A549 (cell line): ENCODE results near the gene FAT3. TPM values are rescaled to one million over a fixed set of nuclear protein-coding genes. Genes with fewer than 3 reads are reported as not detected.
A peak's percentile ranks its signal among the peaks of the same experiment; 100 is the strongest.

Experiments
- ATAC-seq, 2 experiments: fragments of 200-7000 bp in 1 of 2; fragments of >200 bp in 1 of 2; cut with Nextera tagmentation in 1 of 2; cut with Tn5 transposase in 1 of 2; 3 replicates each; pipeline versions ENCODE4 v1.8.0 to v1.9.1; 2018 to 2020; ENCODE audit warnings: mild to moderate bottlenecking in 1 of 2, moderate library complexity in 1 of 2
- CTCF ChIA-PET: fragments of 300-600 bp; sonication (Branson Sonifier 250); formaldehyde crosslinking; extraction: SDS; loops from one replicate; lab custom pipeline; 2021; ENCODE audit warnings: antibody characterized with exemption, inconsistent platforms; lab: Yijun Ruan, JAX
- POLR2A ChIA-PET: fragments of 350-600 bp; formaldehyde crosslinking; extraction: SDS; loops from one replicate; lab custom pipeline; 2021; ENCODE audit warnings: antibody characterized with exemption, inconsistent platforms; lab: Yijun Ruan, JAX
- DNase-seq, 2 experiments: peaks; one replicate each; pipeline versions ENCODE4 v3.0.0 to v3.0.0-alpha.2; 2011 to 2016; ENCODE audit warnings: low read depth in 1 of 2, low spot score in 1 of 2
- FAIRE-seq: peaks from 2 replicates; lab custom pipeline; 2011; peaks lifted over from hg19 to GRCh38; lab: Jason Lieb, UNC
- H3K27ac ChIP-seq, 2 experiments: fragments of >200 bp; sonication (Bioruptor Twin); formaldehyde crosslinking; 3 replicates each; pipeline ENCODE4 v1.5.1; 2016 to 2017
- H3K4me1 ChIP-seq: fragments of >200 bp; sonication (Bioruptor Twin); formaldehyde crosslinking; 3 replicates; pipeline ENCODE4 v1.6.1; 2016
- H3K4me2 ChIP-seq: fragments of >200 bp; sonication (Bioruptor Twin); formaldehyde crosslinking; 3 replicates; pipeline ENCODE4 v1.6.1; 2016
- H3K4me3 ChIP-seq: fragments of >200 bp; sonication (Bioruptor Twin); formaldehyde crosslinking; 3 replicates; pipeline ENCODE4 v1.5.1; 2016
- H3K9me3 ChIP-seq: fragments of >200 bp; sonication (Bioruptor Twin); formaldehyde crosslinking; 3 replicates; pipeline ENCODE4 v1.6.1; 2016
- CEBPB ChIP-seq, 2 experiments: fragments of >200 bp in 1 of 2; sonication (Bioruptor Twin) in 1 of 2; formaldehyde crosslinking in 1 of 2; IDR thresholded peaks; 2 replicates each; pipeline ENCODE4 v1.6.1; 2012 to 2016
- CHD2 ChIP-seq: fragments of 150-350 bp; IDR thresholded peaks from 2 replicates; pipeline ENCODE4 v1.6.1; 2014; ENCODE audit warnings: low read length; ENCODE audit not compliant: partially characterized antibody
- CHD4 ChIP-seq: fragments of 200-600 bp; sonication (generic); IDR thresholded peaks from 2 replicates; pipeline ENCODE4 v1.6.1; 2016; ENCODE audit warnings: antibody characterized with exemption, mild to moderate bottlenecking, borderline replicate concordance
- EHF ChIP-seq: fragments of 250-450 bp; sonication (Bioruptor Pico); IDR thresholded peaks from 2 replicates; pipeline ENCODE4 v1.5.0; 2020; ENCODE audit warnings: mild to moderate bottlenecking
- EHMT2 ChIP-seq: fragments of 200-600 bp; sonication (generic); IDR thresholded peaks from 2 replicates; pipeline ENCODE4 v1.6.1; 2016; ENCODE audit warnings: antibody characterized with exemption, low read depth, mild to moderate bottlenecking, moderate library complexity
- ELK1 ChIP-seq: fragments of 150-350 bp; IDR thresholded peaks from 2 replicates; pipeline ENCODE4 v1.6.1; 2014; ENCODE audit warnings: low read depth, mild to moderate bottlenecking, low read length
- ESRRA ChIP-seq: fragments of 150-350 bp; IDR thresholded peaks from 2 replicates; pipeline ENCODE4 v1.6.1; 2014; ENCODE audit warnings: mild to moderate bottlenecking, low read length, borderline replicate concordance
- FOSL2 ChIP-seq, 2 experiments: fragments of 450-650 bp in 1 of 2; fragments of >200 bp in 1 of 2; sonication (Bioruptor Twin) in 1 of 2; formaldehyde crosslinking; IDR thresholded peaks; 2 replicates each; pipeline versions ENCODE4 v1.5.0 to v1.6.1; 2016 to 2020; ENCODE audit warnings: mild to moderate bottlenecking in 1 of 2, moderate library complexity in 1 of 2
- GATA3 ChIP-seq: IDR thresholded peaks from 2 replicates; pipeline ENCODE4 v1.6.1; 2012; ENCODE audit warnings: borderline replicate concordance
- HOXA7 ChIP-seq: fragments of 250-450 bp; sonication (Bioruptor Pico); IDR thresholded peaks from 2 replicates; pipeline ENCODE4 v1.5.0; 2020; ENCODE audit warnings: mild to moderate bottlenecking, moderate library complexity
- HOXB5 ChIP-seq: fragments of 250-450 bp; sonication (Bioruptor Pico); IDR thresholded peaks from 2 replicates; pipeline ENCODE4 v1.5.0; 2020; ENCODE audit warnings: mild to moderate bottlenecking, moderate library complexity
- KDM1A ChIP-seq: fragments of 200-600 bp; sonication (generic); IDR thresholded peaks from 2 replicates; pipeline ENCODE4 v1.6.1; 2016; ENCODE audit warnings: low read depth, mild to moderate bottlenecking
- MAX ChIP-seq: IDR thresholded peaks from 2 replicates; pipeline ENCODE4 v1.6.1; 2012
- MAZ ChIP-seq: fragments of 150-350 bp; IDR thresholded peaks from 2 replicates; pipeline ENCODE4 v1.6.1; 2014; ENCODE audit warnings: antibody characterized with exemption, low read depth, low read length, borderline replicate concordance
- MYC ChIP-seq: IDR thresholded peaks from 2 replicates; pipeline ENCODE4 v1.6.1; 2012; ENCODE audit warnings: mild to moderate bottlenecking, inconsistent platforms, low read length, improper control_type of control experiment, borderline replicate concordance
- NFE2L2 ChIP-seq: fragments of 150-350 bp; conservative IDR thresholded peaks from 2 replicates; pipeline ENCODE4 v1.6.1; 2014; ENCODE audit warnings: low read length
- POLR2A ChIP-seq: IDR thresholded peaks from 2 replicates; pipeline ENCODE4 v1.6.1; 2012; ENCODE audit warnings: mild to moderate bottlenecking, low read length
- POLR2AphosphoS2 ChIP-seq: conservative IDR thresholded peaks from 2 replicates; pipeline ENCODE4 v1.6.1; 2012; ENCODE audit warnings: low read length, improper control_type of control experiment, inconsistent platforms
- RAD21 ChIP-seq, 2 experiments: fragments of >200 bp in 1 of 2; sonication (Bioruptor Twin) in 1 of 2; formaldehyde crosslinking in 1 of 2; IDR thresholded peaks in 1 of 2; conservative IDR thresholded peaks in 1 of 2; 2 replicates in 1 of 2; 3 replicates in 1 of 2; pipeline ENCODE4 v1.6.1; 2012 to 2018; ENCODE audit warnings: inconsistent platforms in 1 of 2
- RCOR1 ChIP-seq: fragments of 150-350 bp; IDR thresholded peaks from 2 replicates; pipeline ENCODE4 v1.6.1; 2014; ENCODE audit warnings: antibody characterized with exemption, low read length, low read depth
- RNF2 ChIP-seq: fragments of 200-600 bp; sonication (generic); IDR thresholded peaks from 2 replicates; pipeline ENCODE4 v1.6.1; 2016; ENCODE audit warnings: low read depth, mild to moderate bottlenecking, antibody characterized with exemption, moderate library complexity, borderline replicate concordance
- SREBF2 ChIP-seq: fragments of 450-650 bp; IDR thresholded peaks from 2 replicates; pipeline ENCODE4 v1.6.1; 2014; ENCODE audit warnings: mild to moderate bottlenecking, moderate library complexity
- TFCP2L1 ChIP-seq: fragments of 250-450 bp; sonication (Bioruptor Pico); IDR thresholded peaks from 2 replicates; pipeline ENCODE4 v1.5.0; 2021; ENCODE audit warnings: mild to moderate bottlenecking
- TP53 ChIP-seq: fragments of 250-450 bp; sonication (Bioruptor Pico); IDR thresholded peaks from 2 replicates; pipeline ENCODE4 v1.5.0; 2021; ENCODE audit warnings: mild to moderate bottlenecking, moderate library complexity
- ZC3H11A ChIP-seq: fragments of 450-650 bp; IDR thresholded peaks from 2 replicates; pipeline ENCODE4 v1.6.1; 2014; ENCODE audit warnings: antibody characterized with exemption, mild to moderate bottlenecking
- ZSCAN20 ChIP-seq: fragments of 250-450 bp; sonication (Bioruptor Pico); IDR thresholded peaks from 2 replicates; pipeline ENCODE4 v1.8.0; 2022; ENCODE audit warnings: mild to moderate bottlenecking, moderate library complexity
- WGBS: methylation state at CpG from one replicate; pipeline ENCODE4 v1.1.6; 2017; ENCODE audit errors: missing lambda C conversion rate; 5-methylcytosine and 5-hydroxymethylcytosine counted together
- polyA minus RNA-seq: library from RNA; depleted of rRNA, polyadenylated mRNA; stranded (reverse); fragments of >200 nt; gene quantifications from 2 replicates; pipeline ENCODE4 v1.2.3, GENCODE V29; 2011; rRNA and poly(A)+ RNA removed
- polyA plus RNA-seq, 4 experiments: library from polyadenylated mRNA; depleted of rRNA in 3 of 4; stranded (reverse); fragments of >200 nt; fragmentation: RNase III in 1 of 4; extraction: RNeasy Plus Mini Kit Qiagen cat#74134 plus additional on column Dnase treatment in 1 of 4; gene quantifications; 2 replicates in 3 of 4; 3 replicates in 1 of 4; pipeline ENCODE4 v1.2.3, GENCODE V29; 2011 to 2017
- TF ChIP-seq, protein P1 (sequence below): fragments of 200-600 bp; sonication (generic); IDR thresholded peaks from 2 replicates; pipeline ENCODE4 v1.6.1; 2016; ENCODE audit warnings: antibody characterized with exemption, mild to moderate bottlenecking, moderate library complexity

The FAT3 gene
- polyA plus RNA-seq (2011; rRNA removed): 1.2 and 1.4 TPM in 2 replicates
- polyA plus RNA-seq (2012; cell fraction: cytosol; rRNA removed): 0.20 and 0.44 TPM in 2 replicates
- 1.4 and 1.6 TPM in 2 replicates for polyA plus RNA-seq (2012; cell fraction: nucleus; rRNA removed)
- 0.49 to 0.61 TPM (median 0.50 TPM) in 3 replicates for polyA plus RNA-seq (2017; fragmentation: RNase III; extraction: RNeasy Plus Mini Kit Qiagen cat#74134 plus additional on column Dnase treatment)
- 8.7 and 10.3 TPM in 2 replicates for polyA minus RNA-seq

- ChIA-PET CTCF (no interaction called here), POLR2A (no interaction called here)
- H3K9me3 ChIP-seq: no peaks in the 10 kb centered on the region
- H3K27ac ChIP-seq: peak within 1 kb of the TSS; percentile 53 to 64
- ATAC-seq (peak; percentile 81 to 87), DNase-seq (peak; percentile 37 to 56), FAIRE-seq (no peak)
- peak within 1 kb of the TSS; percentile 76 for H3K4me2 ChIP-seq
- H3K4me3 ChIP-seq: peak within 1 kb of the TSS; percentile 59
- no peak for TF ChIP-seq KDM1A
- TF ChIP-seq HOXB5 (CRISPR knock-in tag): no peak
- no peak for TF ChIP-seq MAX
- TF ChIP-seq SREBF2: no peak
- TF ChIP-seq HOXA7 (CRISPR knock-in tag): no peak
- TF ChIP-seq EHF (CRISPR knock-in tag): no peak
- no peak for TF ChIP-seq MYC
- no peak for TF ChIP-seq NFE2L2
- peak in 1 of 2 experiments; percentile 17; a peak in 3 of 5 replicates for TF ChIP-seq RAD21 (conservative IDR thresholded peaks at IDR 0.05 in 1 of 2, IDR thresholded peaks at IDR 0.05 in 1 of 2)
- no peak for TF ChIP-seq TFCP2L1 (CRISPR knock-in tag)
- no peak for TF ChIP-seq ZC3H11A
- TF ChIP-seq ELK1: no peak
- TF ChIP-seq POLR2A: peak; percentile 54
- no peak for TF ChIP-seq CHD4
- no peak for TF ChIP-seq RNF2
- H3K4me1 ChIP-seq: no peaks in the 10 kb centered on the region
- WGBS: 6% methylated on average over 35 of the region's 82 CpGs
These were observed at the start of gene FAT3 for GRCh38 chr11:92224407-92225124. TSS of gene FAT3 (plus strand) at chr11:92224818. CDS start at chr11:92352113, 127,295 bp downstream.

- FAIRE-seq (no peak), DNase-seq (no peak), ATAC-seq (no peak)
- ChIA-PET CTCF (no interaction called here), POLR2A (no interaction called here)
- Histone ChIP-seq H3K27ac (no peak overlapping the region), H3K4me1 (no peaks in the 10 kb centered on the region), H3K4me2 (no peak overlapping the region), H3K9me3 (no peaks in the 10 kb centered on the region; the same call in 2 of the 3 replicates), H3K4me3 (no peak overlapping the region)
- TF ChIP-seq EHMT2: no peak
- no peak for TF ChIP-seq CHD2
- no peak for TF ChIP-seq TP53 (CRISPR knock-in tag)
- TF ChIP-seq ELK1: no peak
- TF ChIP-seq RCOR1: no peak
- no peak for TF ChIP-seq ZSCAN20 (CRISPR knock-in tag)
- TF ChIP-seq, protein P1, sequence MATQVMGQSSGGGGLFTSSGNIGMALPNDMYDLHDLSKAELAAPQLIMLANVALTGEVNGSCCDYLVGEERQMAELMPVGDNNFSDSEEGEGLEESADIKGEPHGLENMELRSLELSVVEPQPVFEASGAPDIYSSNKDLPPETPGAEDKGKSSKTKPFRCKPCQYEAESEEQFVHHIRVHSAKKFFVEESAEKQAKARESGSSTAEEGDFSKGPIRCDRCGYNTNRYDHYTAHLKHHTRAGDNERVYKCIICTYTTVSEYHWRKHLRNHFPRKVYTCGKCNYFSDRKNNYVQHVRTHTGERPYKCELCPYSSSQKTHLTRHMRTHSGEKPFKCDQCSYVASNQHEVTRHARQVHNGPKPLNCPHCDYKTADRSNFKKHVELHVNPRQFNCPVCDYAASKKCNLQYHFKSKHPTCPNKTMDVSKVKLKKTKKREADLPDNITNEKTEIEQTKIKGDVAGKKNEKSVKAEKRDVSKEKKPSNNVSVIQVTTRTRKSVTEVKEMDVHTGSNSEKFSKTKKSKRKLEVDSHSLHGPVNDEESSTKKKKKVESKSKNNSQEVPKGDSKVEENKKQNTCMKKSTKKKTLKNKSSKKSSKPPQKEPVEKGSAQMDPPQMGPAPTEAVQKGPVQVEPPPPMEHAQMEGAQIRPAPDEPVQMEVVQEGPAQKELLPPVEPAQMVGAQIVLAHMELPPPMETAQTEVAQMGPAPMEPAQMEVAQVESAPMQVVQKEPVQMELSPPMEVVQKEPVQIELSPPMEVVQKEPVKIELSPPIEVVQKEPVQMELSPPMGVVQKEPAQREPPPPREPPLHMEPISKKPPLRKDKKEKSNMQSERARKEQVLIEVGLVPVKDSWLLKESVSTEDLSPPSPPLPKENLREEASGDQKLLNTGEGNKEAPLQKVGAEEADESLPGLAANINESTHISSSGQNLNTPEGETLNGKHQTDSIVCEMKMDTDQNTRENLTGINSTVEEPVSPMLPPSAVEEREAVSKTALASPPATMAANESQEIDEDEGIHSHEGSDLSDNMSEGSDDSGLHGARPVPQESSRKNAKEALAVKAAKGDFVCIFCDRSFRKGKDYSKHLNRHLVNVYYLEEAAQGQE: no peak
- no peak for TF ChIP-seq MAZ
- no peak for TF ChIP-seq HOXA7 (CRISPR knock-in tag)
- no peak for TF ChIP-seq RNF2
- TF ChIP-seq POLR2AphosphoS2: no peak
- TF ChIP-seq GATA3: no peak
- no peak for TF ChIP-seq CEBPB (IDR thresholded peaks at IDR 0.05)
- no peak for TF ChIP-seq CHD4
- no peak for TF ChIP-seq FOSL2 (IDR thresholded peaks at IDR 0.05)
- no peak for TF ChIP-seq FOSL2 (CRISPR knock-in tag; IDR thresholded peaks at IDR 0.05)
- no peak for TF ChIP-seq ESRRA
- WGBS: 58% methylated on average over 2 of the region's 2 CpGs
These were observed 45.5 kb upstream of the FAT3 start for GRCh38 chr11:92179017-92179670.
